NCI-H1436 treated with DMSO at 0.1 percent for 48 hours (cell line): Measurements from ENCODE around the gene GNB1L.

Experiments
- DNase-seq: peaks from one replicate; lab custom pipeline; 2025; lab: John Stamatoyannopoulos, UW

GNB1L gene

DNA sequence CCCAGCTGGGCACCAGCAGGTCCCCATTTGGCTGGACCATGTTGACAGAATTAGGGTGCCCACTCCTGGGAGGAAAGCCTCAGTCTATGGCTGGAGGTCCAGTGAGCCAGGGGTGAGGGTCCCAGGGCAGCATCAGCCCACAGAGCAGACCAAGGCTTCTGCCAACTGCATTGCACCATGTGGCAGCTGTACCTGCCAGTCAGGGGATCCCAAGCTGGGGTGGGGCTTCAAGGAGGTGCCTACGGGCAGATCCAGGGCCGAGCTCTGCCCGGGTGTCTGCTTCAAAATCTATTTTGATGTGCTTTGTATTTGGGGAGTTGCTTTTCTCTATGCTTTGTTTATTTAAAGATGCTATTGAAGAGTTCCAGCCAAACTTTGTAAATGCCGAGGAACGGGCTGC lies 120.9 kb downstream of the GNB1L start:
- DNase-seq, result no peak
